ES-I3 (cell line): ENCODE measurements around the gene SLC35E1.

Source experiments
- H3K36me3 ChIP-seq: 2 replicates; pipeline ENCODE4 v1.6.1; 2013; ENCODE audit warnings: mild to moderate bottlenecking, low read length, control low read depth, moderate library complexity; ENCODE audit not compliant: insufficient read depth
- H3K4me1 ChIP-seq: 2 replicates; pipeline ENCODE4 v1.6.1; 2013; ENCODE audit warnings: mild to moderate bottlenecking, control low read depth, low read length; ENCODE audit not compliant: insufficient read depth
- H3K9ac ChIP-seq: 2 replicates; pipeline ENCODE4 v1.6.1; 2013; ENCODE audit warnings: low read depth, mild to moderate bottlenecking, low read length, moderate library complexity
- H3K9me3 ChIP-seq: 2 replicates; pipeline ENCODE4 v1.6.1; 2013; ENCODE audit warnings: mild to moderate bottlenecking, low read length, moderate library complexity; ENCODE audit not compliant: control insufficient read depth, insufficient read depth

The SLC35E1 gene

DNA sequence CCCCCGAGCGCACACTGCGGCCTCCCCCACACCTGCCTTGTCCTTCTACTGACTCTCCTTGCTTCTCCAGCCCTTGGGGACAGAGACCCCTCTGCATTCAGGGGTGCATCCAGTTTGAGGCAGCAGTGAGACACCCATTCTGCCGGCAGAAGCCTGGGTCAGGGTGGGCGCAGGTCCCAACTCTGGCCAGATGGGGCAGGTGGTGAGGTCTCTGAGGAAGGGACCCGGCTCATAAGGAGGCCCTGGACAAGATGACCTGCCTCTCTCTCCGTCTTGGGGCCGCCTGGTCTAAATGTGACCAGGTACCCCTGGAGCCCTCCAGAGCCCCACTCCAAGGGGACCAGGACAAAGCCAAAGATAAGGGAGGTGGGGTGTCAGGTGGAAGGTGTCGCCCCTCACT lies 36.1 kb downstream of the SLC35E1 start:
- H3K9me3 ChIP-seq: no peaks in the 10 kb centered on the region
- H3K36me3 ChIP-seq: peaks cover 20% of the 10 kb centered on the region
- H3K9ac ChIP-seq: no peak overlapping the region
- 0 out of 2 replicates have a peak, but pooled peaks cover 4% of the 10 kb centered on the region for H3K4me1 ChIP-seq

DNA sequence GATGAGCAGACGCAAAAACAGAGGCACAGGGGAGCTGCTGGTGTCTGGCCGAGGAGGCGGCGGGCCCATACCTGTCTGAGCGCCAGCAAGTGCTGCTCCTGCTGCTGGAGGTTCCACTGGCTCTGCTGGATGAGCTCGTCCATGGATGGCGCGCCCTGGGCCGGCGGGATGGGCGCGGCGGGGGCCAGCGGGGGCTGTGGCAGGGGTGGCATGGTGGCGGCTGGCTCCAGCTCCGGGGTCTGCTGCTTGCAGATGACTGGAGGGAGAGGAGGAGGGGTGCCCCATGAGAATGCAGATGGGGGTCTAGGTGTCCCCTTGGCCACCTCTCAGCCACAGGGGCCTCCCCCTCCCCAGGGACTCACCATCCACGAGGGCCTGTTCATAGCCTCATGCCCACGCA lies 36.8 kb downstream of the SLC35E1 start:
- no peaks in the 10 kb centered on the region for H3K9me3 ChIP-seq
- H3K36me3 ChIP-seq: peaks cover 18% of the 10 kb centered on the region
- no peaks in the 10 kb centered on the region for H3K4me1 ChIP-seq
- no peak overlapping the region for H3K9ac ChIP-seq

DNA sequence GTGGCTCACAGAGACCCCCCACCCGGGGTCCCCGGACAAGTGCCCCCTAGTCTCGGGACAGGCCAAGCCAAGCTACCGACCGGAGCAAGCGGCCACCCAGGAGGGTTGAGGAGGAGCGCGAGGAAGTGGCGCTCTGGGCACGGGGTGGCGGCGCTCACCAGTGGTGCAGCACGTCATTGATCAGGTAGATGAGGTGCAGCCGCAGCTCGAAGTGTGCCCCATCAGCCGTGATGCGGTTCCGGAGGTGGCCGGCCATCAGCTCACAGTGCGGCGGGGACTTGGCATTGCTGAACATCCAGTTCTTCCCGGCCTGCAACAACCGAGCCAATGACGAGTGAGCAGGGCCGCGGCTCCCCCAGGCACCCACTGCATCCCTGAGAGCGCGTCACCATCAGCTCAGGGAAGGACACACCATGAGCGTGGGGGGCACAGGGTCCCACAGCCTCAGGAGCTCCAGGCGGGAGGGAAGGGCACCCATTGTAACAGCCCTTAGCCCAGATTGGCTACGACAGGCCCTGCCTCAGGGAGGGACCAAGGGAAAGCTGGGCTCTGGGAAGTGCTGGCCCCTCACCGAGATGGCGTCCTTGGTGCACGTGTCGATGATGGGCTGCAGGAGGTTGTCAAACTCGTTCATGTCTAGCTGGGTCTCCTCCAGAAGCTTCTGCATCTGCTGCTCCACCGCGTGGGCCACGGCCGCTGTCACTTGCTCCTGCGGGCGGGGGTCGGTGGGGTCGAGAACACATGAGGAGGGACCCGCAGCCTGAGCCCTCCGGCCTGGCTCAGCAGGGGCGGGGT lies 39.6 kb downstream of the SLC35E1 start:
- Histone ChIP-seq H3K9me3 (no peaks in the 10 kb centered on the region), H3K4me1 (no peaks in the 10 kb centered on the region), H3K36me3 (peaks cover 18% of the 10 kb centered on the region), H3K9ac (no peak overlapping the region)

DNA sequence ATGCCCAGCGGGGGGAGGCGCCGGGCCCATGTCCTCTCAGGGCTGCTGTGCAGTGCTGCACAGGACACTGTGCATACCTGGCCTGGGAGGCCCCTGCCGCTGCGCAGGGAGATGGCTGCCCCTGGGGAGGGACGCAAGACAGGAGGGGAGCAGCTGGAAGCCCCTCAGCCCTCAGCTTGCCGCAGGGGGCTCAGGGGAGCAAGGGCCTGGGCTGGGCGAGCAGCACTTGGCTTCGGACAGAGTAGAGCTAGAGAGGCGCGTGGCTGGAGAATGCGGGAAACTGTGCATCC lies 40.9 kb downstream of the SLC35E1 start:
- Histone ChIP-seq H3K9ac (no peak overlapping the region), H3K9me3 (no peaks in the 10 kb centered on the region), H3K36me3 (peaks cover 26% of the 10 kb centered on the region), H3K4me1 (no peaks in the 10 kb centered on the region)

DNA sequence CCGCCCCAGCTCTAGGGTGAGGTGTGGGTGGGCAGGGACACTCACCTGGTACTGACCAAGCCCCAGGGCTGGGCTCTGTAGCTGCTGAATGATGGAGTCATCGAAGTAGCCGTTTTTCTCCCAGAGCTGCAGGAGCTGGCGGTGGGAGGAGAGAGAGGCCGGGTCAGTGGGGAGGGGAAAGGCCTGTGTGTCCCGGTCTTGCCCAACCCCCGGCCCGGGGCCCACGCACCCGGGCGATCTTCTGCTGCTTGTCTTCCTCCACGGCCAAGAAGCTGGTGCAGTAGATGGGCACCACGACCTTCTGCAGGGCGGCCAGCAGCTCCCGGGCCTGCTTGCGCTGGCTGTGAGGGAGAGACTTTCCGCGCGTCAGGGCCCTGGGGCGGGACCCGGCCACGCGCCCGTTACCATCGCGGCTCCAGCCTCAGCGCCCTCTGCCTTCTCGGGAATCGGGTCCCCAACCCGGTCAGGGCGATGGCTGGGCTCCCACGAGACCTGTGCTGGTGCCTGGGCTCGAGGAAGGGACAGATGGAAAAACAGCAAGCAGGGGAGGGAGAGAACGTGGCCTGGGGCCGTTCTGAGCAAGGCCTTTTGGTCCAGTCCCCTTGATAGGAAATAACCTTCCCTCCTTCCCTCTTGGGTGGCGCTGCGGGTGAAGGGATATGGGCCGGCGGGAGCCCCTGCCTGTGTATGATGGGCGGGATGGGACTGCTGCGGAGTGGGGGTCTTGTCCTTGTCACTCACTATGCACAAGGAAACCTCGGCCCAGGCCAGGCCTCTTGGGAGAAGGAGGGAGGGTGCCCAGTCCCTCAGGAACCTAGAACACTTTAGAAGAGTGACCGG lies 41.5 kb downstream of the SLC35E1 start:
- H3K4me1 ChIP-seq: no peaks in the 10 kb centered on the region
- peaks cover 26% of the 10 kb centered on the region for H3K36me3 ChIP-seq
- H3K9ac ChIP-seq: no peak overlapping the region
- no peaks in the 10 kb centered on the region for H3K9me3 ChIP-seq

DNA sequence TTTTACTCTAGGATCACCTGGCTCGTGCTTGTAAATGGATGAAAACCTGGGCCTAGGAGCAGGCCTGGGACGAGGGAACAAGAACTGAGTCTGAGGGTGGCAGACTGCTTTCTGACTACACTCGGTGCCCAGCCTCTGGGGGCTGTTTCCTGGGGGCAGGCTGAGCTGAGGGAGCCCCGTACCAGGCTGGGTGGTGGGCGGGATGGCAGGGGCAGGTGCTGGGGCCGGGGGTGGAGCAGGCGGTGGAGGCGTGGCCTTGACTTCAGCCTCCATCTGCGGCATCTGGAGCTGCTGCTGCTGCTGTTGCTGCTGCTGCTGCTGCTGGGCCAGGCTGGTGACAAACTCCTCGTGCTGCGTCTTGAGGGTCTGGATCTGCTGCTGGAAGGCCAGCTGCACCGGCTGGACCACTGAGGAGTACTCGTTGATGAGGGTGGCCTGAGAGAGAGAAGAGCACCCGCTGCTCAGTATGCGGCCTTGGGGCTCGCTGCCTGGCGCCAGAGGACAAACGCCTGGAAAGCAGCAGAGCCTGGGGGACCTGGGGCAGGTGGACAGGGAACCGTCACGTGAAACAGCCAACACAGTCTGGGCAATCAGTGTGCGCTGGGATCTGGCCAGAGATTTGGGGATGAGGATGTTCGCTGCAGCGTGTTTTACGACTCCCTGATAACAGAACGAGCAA lies 42.6 kb downstream of the SLC35E1 start:
- peaks cover 23% of the 10 kb centered on the region for H3K36me3 ChIP-seq
- H3K9me3 ChIP-seq: no peaks in the 10 kb centered on the region
- H3K4me1 ChIP-seq: no peaks in the 10 kb centered on the region
- no peak overlapping the region for H3K9ac ChIP-seq

DNA sequence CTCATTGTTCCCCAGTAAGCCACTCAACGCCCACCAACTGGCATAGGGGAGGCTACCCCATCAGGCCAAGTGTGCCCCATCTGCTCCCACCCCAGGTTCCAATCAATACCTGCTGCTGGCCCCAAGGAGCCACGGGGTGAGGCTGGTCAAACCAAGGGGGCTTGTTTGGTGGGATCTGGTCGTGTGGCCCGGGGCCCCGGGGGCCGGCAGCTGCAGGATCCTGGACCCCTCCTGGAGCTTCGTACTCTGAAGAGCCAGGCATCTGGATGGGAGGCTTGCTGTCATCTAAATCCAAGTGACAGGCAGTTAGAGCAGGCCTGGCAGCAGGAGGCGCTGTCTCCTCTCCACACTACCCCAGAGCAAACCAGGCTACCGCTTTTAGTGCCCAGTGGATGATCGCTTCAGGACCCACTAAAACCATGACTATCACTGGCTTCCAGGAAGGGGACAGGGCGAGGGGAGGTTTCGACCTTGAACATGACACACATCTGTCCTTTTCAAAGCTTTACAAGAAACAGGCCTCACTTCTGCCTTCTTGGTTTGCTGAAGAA lies 44.2 kb downstream of the SLC35E1 start:
- Histone ChIP-seq H3K9ac (no peak overlapping the region), H3K4me1 (no peaks in the 10 kb centered on the region), H3K36me3 (peaks cover 29% of the 10 kb centered on the region), H3K9me3 (no peaks in the 10 kb centered on the region)

DNA sequence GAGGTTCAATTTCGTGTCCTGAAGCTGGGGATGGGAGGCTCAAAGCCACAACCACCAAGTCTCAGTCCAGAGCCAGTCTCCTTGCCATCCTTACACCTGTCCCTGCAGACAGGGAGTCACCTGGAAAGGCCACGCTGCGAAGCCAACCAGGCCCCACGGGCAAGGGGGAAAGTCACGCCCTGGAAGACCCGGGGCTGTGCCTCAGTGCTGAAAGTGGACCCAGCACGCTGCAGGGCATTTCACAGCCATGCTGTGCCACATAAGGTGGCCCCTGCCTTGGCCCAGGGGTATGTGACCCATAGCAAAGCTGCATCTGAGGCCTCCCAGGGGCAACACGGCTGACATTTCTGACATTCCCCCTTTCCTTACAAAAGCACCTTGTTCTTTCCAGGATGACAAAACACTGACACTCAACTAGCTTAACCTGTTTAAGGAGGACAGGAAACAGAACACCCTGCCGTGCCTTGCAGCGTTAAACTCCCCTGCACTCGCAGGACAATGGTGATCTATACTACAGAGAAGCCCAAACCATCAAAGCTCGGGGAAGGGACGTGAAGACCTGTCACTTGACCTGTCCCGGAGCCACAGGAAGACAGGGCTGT lies 44.8 kb downstream of the SLC35E1 start:
- Histone ChIP-seq H3K9me3 (no peaks in the 10 kb centered on the region), H3K9ac (no peak overlapping the region), H3K36me3 (peaks cover 28% of the 10 kb centered on the region), H3K4me1 (no peaks in the 10 kb centered on the region)

DNA sequence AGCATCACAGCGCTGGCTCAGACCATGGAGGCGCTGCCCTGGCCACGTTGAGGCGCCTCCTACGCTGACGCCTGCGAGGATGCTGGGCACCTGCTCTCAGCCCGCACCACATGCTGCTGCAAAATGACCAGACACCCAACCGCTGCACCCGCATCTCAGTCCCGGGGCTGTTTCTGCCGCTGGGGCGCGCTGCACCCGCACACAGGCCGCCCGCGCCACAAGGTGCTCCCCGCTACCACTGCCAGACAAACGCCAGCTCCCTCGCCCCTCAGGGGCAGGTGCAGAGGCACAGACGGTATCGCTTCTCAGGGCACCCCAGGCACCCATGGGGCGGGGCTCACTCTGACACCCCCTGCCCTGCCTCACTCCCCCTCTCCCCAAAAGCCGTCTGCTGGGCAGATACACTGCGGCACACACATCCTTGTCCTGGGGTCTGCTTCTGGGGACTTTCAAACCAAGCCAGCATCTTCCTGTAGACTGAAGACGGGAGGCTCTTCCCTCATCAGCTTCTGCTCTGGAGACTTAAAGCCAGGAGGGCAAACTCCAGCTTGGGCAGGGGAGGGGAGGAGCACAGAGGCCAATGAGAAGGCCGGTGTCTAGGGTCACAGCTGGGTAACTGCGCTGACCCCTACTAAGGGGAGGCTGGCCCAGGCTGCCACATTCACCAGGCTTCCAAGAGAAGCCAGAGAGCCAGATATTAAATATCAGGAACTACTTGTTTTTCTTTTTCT lies 46.3 kb downstream of the SLC35E1 start:
- H3K9me3 ChIP-seq: no peaks in the 10 kb centered on the region
- H3K36me3 ChIP-seq: peaks cover 24% of the 10 kb centered on the region
- H3K9ac ChIP-seq: no peak overlapping the region
- no peaks in the 10 kb centered on the region for H3K4me1 ChIP-seq

DNA sequence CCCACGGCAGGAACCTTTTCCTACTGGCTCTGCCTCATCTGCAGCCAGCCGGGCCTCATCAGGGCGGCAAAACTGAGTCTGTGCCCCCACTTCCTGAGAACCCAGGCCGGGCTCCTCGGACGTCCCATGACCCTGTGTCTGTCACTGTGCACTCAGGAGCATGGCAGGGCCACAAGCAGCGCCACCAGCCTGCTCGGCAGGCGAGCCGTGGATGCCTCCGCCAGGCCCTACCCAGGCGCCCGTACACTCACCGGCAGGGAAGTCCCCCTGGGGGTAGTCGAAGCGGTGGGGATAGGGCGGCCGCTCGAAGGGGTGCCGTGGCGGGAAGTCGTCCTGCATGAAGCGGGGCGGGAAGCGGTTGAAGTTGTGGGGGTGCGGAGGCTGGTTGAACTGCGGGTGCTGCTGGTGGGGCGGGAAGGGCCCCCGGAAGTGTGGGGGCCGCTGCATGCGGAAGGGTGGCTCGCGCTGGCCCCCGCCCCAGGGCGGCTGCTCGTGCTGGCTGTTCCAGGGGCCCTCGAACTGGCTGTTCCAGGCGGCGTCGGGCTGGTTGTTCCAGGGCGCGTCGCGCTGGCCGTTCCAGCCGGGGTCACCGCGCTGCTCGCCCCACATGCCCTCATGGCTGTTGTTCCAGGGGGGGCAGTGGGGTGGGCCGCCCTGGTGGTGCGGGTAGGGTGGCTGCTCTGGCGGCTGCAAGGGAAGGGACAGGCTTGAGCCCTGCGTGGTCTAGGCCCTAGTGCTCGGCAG lies 47.1 kb downstream of the SLC35E1 start:
- Histone ChIP-seq H3K4me1 (no peaks in the 10 kb centered on the region), H3K9me3 (no peaks in the 10 kb centered on the region), H3K9ac (no peak overlapping the region), H3K36me3 (peaks cover 31% of the 10 kb centered on the region)

DNA sequence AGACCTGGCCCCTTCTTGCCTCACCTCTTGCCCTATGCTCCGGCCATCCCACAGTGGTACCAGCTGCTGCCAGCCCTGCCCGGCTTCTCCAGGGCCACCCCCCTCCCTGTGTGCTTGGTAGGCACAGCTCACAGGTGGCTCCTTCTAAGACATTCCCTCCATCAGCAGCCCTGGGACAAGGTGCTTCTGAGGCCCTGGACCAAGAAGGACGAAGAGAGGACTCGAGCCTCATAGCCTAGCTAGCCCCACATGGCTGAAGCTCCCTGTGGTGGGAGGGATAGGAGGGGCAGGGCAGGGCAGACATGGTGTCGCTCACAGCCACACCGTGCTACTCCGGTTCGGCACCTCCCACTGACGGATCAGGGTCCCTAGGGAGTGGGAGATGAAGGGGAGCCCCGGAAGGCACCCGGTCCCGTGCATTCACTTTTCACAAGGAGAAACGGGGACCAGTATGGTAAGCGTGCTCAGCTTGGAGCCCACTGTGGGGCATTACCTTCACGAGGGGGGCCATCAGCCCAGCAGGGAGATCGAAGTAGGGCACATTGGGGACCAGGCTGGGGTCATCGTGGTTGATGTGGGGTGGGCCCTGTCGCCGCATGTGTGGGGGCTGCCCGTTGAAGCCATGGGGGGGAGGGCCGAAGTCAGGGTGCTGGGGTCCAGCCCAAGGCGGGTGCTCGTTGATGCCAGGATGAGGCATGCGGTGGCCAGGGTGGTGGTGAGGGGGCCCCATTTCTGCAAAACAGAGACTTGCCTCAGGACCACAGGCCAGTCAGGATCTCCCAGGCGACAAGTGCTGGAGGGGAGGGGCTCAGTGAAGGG lies 49.4 kb downstream of the SLC35E1 start:
- H3K9ac ChIP-seq: no peak overlapping the region
- no peaks in the 10 kb centered on the region for H3K4me1 ChIP-seq
- H3K9me3 ChIP-seq: no peaks in the 10 kb centered on the region
- peaks cover 29% of the 10 kb centered on the region for H3K36me3 ChIP-seq

DNA sequence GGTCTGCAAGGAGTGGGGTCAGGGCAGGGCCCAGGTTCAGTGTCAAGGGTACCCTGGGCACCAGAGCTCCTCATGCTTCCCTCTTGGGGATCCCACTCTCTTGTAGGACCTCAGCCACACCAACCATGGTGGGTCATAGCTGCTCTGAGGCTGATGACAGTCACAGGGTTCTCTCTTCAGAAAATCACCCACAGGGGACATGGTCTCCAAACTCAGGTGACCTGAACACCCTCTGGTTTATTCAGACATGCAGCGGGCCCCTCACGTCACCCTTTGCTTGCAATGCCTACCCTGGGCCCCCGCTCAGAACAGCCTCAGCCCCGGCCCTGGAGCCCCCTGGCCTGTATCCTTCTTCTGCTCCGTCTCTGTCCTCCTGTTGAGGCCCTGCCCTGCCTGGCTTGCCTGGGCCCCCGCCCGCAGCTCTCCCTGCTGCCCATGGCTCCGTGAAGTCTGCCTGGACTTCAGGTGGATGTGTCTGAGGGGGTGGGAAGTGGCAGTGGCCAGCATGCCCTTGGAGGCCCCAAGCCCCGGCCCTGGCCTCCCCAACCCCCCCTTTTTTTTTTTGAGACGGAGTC lies 50.4 kb downstream of the SLC35E1 start:
- peaks cover 25% of the 10 kb centered on the region for H3K36me3 ChIP-seq

More for the DNA sequence above, 50.4 kb downstream of the SLC35E1 start:
- Histone ChIP-seq H3K9me3 (no peaks in the 10 kb centered on the region), H3K9ac (no peak overlapping the region), H3K4me1 (no peaks in the 10 kb centered on the region)
